GM21717 (cell line): ENCODE data around the gene METRN.

Source experiments
- ATAC-seq: cut with Tn5 transposase; IDR thresholded peaks from one replicate; pipeline ENCODE4 v1.9.1; 2021; ENCODE audit warnings: mild to moderate bottlenecking, moderate library complexity; ENCODE audit not compliant: unreplicated experiment

The METRN gene

GRCh38 chr16:767743-768235 is 52.9 kb downstream of the METRN start:
- no peak for ATAC-seq

GRCh38 chr16:768428-768827 is 53.5 kb downstream of the METRN start:
- no peak for ATAC-seq
